GM12892 (cell line): ENCODE data around the gene TTC22.
"Not testable (repeated sequence)": the region's sequence is repeated elsewhere in the genome, so short reads cannot be mapped to it uniquely, and the experiment has no call there.

Source experiments
- DNase-seq: peaks from one replicate; pipeline ENCODE4 v3.0.0; 2011; ENCODE audit not compliant: insufficient read length
- FAIRE-seq: peaks from 2 replicates; lab custom pipeline; 2011; peaks lifted over from hg19 to GRCh38; lab: Jason Lieb, UNC
- POLR2A ChIP-seq: IDR thresholded peaks from 2 replicates; pipeline ENCODE4 v1.6.1; 2011; ENCODE audit warnings: low read depth, low read length, control low read depth
- POLR2AphosphoS5 ChIP-seq: IDR thresholded peaks from 2 replicates; pipeline ENCODE4 v1.6.1; 2011; ENCODE audit warnings: low read depth, low read length, control low read depth
- TAF1 ChIP-seq: IDR thresholded peaks from 2 replicates; pipeline ENCODE4 v1.6.1; 2011; ENCODE audit warnings: low read depth, mild to moderate bottlenecking, control low read depth, low read length, borderline replicate concordance

TTC22 gene

DNA sequence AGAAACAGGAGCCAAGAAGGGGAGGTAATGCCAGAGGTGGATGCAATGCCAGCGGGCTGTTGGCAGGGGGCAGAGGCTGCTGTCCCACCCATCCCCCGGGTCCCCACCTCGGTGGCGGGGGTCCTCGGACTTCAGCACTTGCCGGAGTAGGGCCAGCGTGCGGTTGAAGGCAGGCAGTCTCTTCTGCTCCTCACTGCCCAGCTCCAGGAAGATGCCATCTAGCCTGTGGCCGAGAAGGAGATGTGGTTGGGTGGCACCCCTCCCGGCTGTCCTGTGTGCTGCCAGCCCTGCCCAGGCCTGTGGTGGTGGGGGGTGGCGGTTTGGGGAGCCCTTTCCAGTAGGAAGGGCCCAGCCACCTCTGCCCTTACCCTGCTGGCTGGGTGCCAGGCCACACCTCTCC, 13.5 kb downstream of the TTC22 start:
- no peak for TF ChIP-seq POLR2A
- TF ChIP-seq POLR2AphosphoS5 = no peak
- no peak for TF ChIP-seq TAF1
- DNase-seq = no peak
- no peak for FAIRE-seq

DNA sequence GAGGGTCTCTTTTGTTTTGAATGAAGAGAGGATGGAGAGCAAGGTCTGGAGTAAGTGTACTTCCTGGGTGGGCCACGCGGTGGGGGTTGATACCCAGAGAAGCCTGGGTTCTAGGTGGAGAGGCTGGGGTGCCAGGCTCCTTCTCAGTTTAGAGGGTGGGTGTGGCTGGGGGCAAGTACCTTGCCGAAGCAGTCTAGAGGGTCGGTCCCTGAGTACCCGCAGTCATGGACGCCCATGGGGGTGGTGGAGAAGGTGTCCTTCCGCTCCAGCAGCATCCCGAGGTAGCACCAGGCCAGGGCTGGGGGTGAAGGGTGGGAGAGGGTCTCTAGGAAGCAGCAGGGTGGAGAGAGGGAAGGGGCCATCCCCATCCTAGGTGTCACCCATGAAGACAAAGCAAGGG, 14.3 kb downstream of the TTC22 start:
- no peak for FAIRE-seq
- TF ChIP-seq POLR2AphosphoS5 (no peak), TAF1 (no peak), POLR2A (no peak)
- no peak for DNase-seq

DNA sequence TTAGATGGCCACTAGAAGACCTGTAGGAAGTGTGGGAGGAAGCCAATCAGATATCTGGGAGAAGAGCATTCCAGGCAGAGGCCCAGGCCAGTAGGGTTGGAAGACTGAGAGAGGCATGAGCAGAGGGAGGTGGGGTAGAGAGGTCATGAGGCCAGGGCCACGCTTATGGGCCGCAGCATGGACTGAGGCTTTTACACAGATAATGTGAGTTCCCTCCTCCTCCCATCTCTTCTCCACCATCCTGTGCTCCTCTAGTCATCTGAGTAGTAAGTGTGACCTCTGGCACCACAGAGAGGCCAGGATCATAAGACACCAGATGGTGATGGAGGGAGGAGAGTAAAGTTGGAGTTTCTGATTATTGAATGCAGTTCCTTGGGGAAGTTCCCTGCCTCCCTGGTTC, 17.1 kb downstream of the TTC22 start:
- TF ChIP-seq POLR2A (no peak), TAF1 (no peak), POLR2AphosphoS5 (no peak)
- DNase-seq (no peak), FAIRE-seq (no peak)

DNA sequence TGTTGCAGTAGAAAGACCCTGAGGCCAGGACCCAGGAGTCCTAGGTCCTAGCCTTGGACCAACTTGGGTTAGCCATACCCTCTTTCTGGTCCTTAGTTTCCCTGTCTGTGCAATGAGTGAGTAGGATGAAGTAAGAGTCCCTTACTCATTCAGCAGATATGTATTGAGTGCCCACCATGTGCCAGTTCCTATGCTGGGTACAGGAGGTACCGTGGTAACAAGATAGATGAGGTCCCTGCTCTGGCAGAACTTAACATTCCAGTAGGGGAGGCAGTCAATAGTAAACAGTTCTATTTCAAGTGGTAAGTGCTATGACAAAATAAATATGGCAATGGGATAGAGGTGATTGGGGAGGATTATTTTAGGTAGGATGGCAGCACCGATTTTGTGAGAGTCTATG, 18.5 kb downstream of the TTC22 start:
- no peak for TF ChIP-seq POLR2AphosphoS5
- no peak for TF ChIP-seq POLR2A
- no peak for TF ChIP-seq TAF1
- no peak for DNase-seq
- FAIRE-seq = no peak

DNA sequence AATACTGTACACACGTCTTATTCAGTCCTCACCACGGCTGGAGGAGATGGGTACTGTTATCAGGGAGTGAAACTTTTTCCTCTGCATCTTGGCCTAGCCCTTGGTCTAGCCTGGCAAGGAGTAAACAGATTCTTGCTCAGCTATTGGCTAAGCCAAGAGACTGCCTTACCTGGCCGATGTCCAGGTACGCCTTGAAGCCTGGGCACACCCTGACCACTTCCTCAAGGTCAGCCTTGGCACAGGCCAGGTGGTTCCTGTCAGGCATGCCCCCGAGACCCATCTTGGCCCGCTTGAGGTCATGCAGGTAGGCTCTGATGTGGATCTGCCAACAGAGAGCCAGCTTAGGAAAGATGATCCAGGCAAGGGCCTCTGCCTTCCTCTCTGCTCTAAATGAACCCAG, 19.0 kb downstream of the TTC22 start:
- FAIRE-seq = no peak
- TF ChIP-seq POLR2A (no peak), POLR2AphosphoS5 (no peak), TAF1 (no peak)

DNA sequence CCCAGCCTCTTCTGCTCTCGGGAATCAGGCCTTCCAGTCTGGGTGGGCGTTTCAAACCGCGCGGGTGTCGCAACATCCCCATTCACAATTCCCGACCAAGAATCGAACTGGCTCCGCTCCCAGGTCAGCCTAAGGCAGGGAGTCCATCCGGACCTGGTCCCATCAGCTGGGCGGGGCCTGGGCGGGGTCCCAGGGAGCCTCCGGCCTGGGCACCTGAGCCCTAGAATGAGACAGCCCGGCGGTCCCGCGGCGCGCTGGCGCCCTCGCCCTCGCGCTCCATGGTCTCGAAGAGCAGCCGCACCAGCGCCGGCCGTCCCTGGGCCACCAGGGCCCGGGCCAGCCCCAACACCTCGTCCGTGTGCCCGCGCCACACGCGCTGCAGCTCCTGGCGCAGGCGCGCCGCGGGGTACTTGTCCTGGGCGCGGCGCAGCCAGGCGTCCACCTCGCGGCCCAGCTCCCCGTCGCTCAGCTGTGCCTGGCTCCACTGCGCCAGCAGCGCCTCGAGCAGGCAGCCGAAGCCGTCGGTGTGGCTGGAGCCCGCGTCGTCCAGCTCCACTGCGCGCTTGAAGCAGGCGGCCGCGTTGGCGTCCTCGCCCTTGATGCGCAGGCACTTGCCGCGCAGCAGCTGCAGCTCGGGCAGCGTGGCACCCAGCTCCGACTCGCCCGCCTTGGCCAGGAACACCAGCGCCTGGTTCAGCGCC, 19.9 kb downstream of the TTC22 start:
- TF ChIP-seq POLR2AphosphoS5 (no peak), TAF1 (no peak), POLR2A (no peak)
- no peak for FAIRE-seq
- no peak for DNase-seq

More for the DNA sequence above, 19.0 kb downstream of the TTC22 start:
- DNase-seq = no peak

DNA sequence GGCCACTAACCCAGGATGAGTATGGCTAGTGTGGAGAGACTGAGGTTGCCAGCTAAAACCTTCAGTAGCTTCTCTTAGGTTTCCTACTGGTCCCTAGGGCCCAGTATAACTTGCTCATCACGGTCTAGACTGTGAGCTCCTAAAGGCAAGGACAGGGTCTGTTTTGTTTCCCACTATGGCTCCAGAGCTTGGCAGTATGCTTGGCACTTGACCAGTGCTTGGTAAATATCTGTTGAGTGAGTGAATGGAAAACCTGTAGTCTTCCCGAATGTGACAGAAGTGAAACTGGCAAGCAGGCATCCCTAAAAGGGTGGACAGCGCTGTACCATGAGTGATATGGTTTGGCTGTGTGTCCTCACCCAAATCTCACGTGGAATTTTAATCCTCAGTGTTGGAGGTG, 23.7 kb downstream of the TTC22 start:
- DNase-seq (no peak), FAIRE-seq (no peak)
- TF ChIP-seq POLR2AphosphoS5 (no peak), POLR2A (no peak), TAF1 (no peak)

DNA sequence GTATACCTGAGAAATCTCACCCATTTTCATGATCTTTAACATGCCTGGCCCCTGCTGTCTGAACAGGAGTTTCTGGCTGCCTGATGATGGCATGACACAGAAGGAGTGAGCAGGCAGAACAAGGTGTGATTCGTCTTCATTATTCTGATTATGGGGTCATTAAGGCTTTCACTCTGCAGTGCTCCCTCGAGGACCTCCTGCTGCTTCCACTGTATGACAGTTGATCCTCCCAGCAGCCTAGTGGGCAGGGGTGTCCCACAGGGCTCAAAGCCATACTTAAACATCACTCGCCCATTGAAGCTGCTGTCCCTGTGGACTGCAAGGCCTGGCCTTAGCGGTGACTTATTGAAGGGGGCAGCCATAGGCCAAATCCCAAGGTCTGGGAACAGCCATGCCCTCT, 24.1 kb downstream of the TTC22 start:
- FAIRE-seq = no peak

DNA sequence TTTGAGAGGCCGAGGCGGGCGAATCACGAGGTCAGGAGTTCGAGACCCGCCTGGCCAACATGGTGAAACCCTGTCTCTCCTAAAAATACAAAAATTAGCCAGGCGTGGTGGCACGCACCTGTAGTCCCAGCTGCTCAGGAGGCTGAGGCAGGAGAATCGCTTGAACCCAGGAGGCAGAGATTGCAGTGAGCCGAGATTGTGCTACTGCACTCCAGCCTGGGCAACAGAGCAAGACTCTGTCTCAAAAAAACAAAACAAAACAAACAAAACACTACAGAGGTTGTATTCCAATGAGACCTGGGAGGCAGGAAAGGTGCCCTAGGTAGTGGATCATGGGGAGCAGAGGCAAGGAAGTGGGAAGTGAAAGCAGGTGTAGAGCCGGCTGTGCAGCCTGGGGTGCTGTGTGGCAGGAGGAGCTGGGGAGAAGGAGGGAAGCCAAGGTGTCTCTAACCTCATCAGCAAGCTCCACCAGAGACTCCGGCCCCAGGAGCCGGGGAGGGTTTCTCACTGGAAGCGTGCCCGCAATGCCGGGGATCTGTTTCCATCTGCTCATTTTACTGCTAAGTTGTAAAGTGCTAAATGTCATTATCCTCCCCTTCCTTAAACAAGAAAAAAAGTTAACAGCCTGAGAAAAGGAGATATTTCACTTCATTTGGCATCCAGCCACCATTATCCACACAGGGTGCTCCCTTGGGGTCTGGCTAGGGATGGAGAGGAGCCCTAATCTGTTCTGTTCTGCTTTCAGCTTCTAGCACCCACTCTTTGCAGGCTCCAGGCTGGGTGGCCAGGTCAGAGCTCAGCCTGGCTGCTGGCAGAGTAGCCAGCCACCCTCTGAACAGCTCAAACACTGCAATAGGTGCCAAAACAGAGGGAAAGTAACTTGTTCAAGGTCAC, 25.0 kb downstream of the TTC22 start:
- not testable (repeated sequence) for FAIRE-seq

More for the DNA sequence above, 24.1 kb downstream of the TTC22 start:
- DNase-seq = no peak
- no peak for TF ChIP-seq TAF1
- TF ChIP-seq POLR2AphosphoS5 = no peak
- TF ChIP-seq POLR2A = no peak

DNA sequence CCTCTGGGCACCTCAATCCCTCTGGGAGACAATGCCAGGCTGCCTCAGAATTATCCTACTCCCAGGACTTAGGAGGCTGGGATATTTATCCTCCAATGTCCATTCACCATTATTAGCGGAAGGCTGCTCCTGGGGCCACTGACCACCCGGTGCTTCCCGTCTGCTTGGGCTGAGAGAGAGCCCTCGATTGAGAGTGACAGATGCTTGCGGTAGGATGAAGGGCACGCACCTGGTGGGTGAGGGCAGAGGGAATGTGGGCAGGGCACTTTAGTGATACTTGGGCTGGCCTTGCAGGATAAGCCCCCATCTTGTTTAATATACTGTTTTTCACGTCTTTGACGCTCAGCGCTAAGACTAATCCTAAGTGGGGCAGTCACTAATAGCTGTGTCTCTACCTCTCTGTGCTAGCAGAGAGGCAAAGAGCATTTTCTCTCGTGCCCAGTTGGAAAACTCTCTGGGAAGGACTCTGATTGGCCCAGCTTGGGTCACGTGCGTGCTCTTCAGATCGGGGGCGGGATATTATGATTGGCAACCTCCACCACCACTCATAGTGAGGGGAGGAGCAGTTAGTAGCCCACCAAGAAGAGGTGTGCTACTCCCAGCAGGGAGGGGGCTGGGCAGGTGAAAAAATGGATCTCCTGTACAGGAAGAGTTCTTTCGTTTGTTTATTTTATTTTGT, 26.2 kb downstream of the TTC22 start:
- no peak for DNase-seq
- TF ChIP-seq POLR2A (no peak), POLR2AphosphoS5 (no peak), TAF1 (no peak)

More for the DNA sequence above, 25.0 kb downstream of the TTC22 start:
- not testable (repeated sequence) for DNase-seq

DNA sequence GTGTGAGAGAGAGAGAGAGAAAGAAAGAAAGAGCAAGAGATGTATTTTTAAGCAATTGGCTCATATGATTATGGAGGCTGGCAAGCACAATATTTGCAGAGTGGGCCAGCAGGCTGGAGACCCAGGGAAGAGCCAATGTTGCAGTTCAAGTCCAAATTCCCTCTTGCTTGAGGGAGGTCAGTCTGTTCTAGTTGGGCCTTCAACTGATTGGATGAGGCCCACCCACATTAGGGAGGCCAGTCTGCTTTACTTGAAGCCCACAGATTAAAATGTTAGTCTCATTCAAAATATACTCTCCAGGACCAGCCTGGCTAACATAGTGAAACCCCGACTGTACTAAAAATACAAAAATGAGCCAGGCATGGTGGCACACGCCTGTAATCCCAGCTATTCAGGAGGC, 28.2 kb downstream of the TTC22 start:
- DNase-seq (no peak), FAIRE-seq (no peak)
- no peak for TF ChIP-seq POLR2A
- no peak for TF ChIP-seq POLR2AphosphoS5
- TF ChIP-seq TAF1 = no peak

More for the DNA sequence above, 26.2 kb downstream of the TTC22 start:
- FAIRE-seq = no peak

DNA sequence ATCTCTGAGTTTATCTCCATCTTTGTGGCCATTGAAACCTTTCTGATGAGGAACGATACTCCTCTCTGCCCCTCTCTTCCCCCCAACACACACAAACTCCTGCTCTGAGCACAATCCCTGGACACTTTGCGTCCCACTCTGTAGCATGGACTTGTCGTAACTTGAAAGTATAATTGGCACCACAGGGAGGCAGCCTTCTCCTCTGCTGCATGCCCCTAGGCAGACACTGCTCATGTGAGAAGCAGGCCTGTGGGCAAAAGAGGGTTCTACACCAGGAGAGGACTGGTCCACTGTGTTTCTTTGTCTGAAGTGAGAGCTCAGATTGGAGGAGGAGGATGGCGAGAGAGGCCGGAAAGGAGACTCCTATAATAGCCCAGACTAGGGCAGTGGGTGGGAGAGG, 33.0 kb downstream of the TTC22 start:
- TF ChIP-seq POLR2AphosphoS5 (no peak), TAF1 (no peak), POLR2A (no peak)
- DNase-seq (no peak), FAIRE-seq (no peak)
